HL-60 (cell line): ENCODE data around the gene TMC8.

Source experiments
- DNase-seq, 2 experiments: peaks; one replicate each; pipeline ENCODE4 v3.0.0-alpha.2; 2010 to 2020; ENCODE audit warnings: low read depth in 1 of 2, low spot score in 1 of 2
- H3K27ac ChIP-seq: fragments of 250-450 bp; sonication (Bioruptor Pico); replicated peaks from 2 replicates; pipeline ENCODE4 v1.5.1; 2020; ENCODE audit warnings: mild to moderate bottlenecking, moderate library complexity
- H3K27me3 ChIP-seq: fragments of 250-450 bp; sonication (Bioruptor Pico); 2 replicates; pipeline ENCODE4 v1.5.1; 2021; ENCODE audit warnings: mild to moderate bottlenecking, moderate library complexity; ENCODE audit not compliant: insufficient read depth, poor library complexity, severe bottlenecking
- H3K4me3 ChIP-seq: replicated peaks from 2 replicates; pipeline ENCODE4 v1.5.1; 2011; ENCODE audit warnings: mild to moderate bottlenecking, control low read depth, low read length; ENCODE audit not compliant: insufficient read depth
- CTCF ChIP-seq: IDR thresholded peaks from one replicate; pipeline ENCODE4 v1.5.1; 2011; ENCODE audit warnings: low read length, control low read depth, inconsistent platforms; ENCODE audit not compliant: insufficient read depth
- GABPA ChIP-seq: IDR thresholded peaks from 2 replicates; pipeline ENCODE4 v1.6.1; 2012; ENCODE audit warnings: low read depth
- POLR2AphosphoS5 ChIP-seq: IDR thresholded peaks from 2 replicates; pipeline ENCODE4 v1.6.1; 2012; ENCODE audit warnings: low read depth
- SPI1 ChIP-seq: IDR thresholded peaks from 2 replicates; pipeline ENCODE4 v1.6.1; 2012; ENCODE audit warnings: low read depth, mild to moderate bottlenecking, borderline replicate concordance
- TF ChIP-seq, protein P1 (sequence below): IDR thresholded peaks from 2 replicates; pipeline ENCODE4 v1.6.1; 2012; ENCODE audit warnings: low read depth; ENCODE audit not compliant: insufficient replicate concordance

The TMC8 gene

GRCh38 chr17:78120537-78120936 is 10.0 kb upstream of the TMC8 start:
- TF ChIP-seq, protein P1, sequence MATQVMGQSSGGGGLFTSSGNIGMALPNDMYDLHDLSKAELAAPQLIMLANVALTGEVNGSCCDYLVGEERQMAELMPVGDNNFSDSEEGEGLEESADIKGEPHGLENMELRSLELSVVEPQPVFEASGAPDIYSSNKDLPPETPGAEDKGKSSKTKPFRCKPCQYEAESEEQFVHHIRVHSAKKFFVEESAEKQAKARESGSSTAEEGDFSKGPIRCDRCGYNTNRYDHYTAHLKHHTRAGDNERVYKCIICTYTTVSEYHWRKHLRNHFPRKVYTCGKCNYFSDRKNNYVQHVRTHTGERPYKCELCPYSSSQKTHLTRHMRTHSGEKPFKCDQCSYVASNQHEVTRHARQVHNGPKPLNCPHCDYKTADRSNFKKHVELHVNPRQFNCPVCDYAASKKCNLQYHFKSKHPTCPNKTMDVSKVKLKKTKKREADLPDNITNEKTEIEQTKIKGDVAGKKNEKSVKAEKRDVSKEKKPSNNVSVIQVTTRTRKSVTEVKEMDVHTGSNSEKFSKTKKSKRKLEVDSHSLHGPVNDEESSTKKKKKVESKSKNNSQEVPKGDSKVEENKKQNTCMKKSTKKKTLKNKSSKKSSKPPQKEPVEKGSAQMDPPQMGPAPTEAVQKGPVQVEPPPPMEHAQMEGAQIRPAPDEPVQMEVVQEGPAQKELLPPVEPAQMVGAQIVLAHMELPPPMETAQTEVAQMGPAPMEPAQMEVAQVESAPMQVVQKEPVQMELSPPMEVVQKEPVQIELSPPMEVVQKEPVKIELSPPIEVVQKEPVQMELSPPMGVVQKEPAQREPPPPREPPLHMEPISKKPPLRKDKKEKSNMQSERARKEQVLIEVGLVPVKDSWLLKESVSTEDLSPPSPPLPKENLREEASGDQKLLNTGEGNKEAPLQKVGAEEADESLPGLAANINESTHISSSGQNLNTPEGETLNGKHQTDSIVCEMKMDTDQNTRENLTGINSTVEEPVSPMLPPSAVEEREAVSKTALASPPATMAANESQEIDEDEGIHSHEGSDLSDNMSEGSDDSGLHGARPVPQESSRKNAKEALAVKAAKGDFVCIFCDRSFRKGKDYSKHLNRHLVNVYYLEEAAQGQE = no peak
- H3K4me3 ChIP-seq = no peak overlapping the region
- H3K27ac ChIP-seq = no peak overlapping the region

GRCh38 chr17:78120971-78121800 is 9.4 kb upstream of the TMC8 start:
- Histone ChIP-seq H3K4me3 (no peak overlapping the region), H3K27ac (no peak overlapping the region), H3K27me3 (no peaks in the 10 kb centered on the region)
- TF ChIP-seq SPI1 = no peak
- no peak for TF ChIP-seq GABPA
- TF ChIP-seq, protein P1 = no peak
- TF ChIP-seq CTCF = no peak
- TF ChIP-seq POLR2AphosphoS5 = no peak
- no peak for DNase-seq

More at GRCh38 chr17:78120537-78120936, 10.0 kb upstream of the TMC8 start:
- no peak for DNase-seq
- no peaks in the 10 kb centered on the region for H3K27me3 ChIP-seq

- DNase-seq = no peak
- Histone ChIP-seq H3K4me3 (no peak overlapping the region), H3K27me3 (no peaks in the 10 kb centered on the region), H3K27ac (no peak overlapping the region)
- TF ChIP-seq CTCF (no peak), POLR2AphosphoS5 (no peak), SPI1 (no peak), GABPA (no peak)
- TF ChIP-seq, protein P1 = no peak
Observed at GRCh38 chr17:78121801-78122215, 8.8 kb upstream of the TMC8 start.
